Astrocyte (in vitro differentiated cells and primary cell): ENCODE results near the gene MEPE.

Source experiments
- EZH2 ChIP-seq: IDR thresholded peaks from 2 replicates; pipeline ENCODE4 v1.6.1; 2012; ENCODE audit warnings: mild to moderate bottlenecking, low read length, inconsistent platforms; ENCODE audit not compliant: insufficient read depth
- TF ChIP-seq, protein P1 (sequence below): IDR thresholded peaks from 2 replicates; pipeline ENCODE4 v1.5.1; 2011; ENCODE audit warnings: low read depth, mild to moderate bottlenecking, inconsistent platforms, low read length, moderate library complexity; ENCODE audit not compliant: insufficient read depth

DNA sequence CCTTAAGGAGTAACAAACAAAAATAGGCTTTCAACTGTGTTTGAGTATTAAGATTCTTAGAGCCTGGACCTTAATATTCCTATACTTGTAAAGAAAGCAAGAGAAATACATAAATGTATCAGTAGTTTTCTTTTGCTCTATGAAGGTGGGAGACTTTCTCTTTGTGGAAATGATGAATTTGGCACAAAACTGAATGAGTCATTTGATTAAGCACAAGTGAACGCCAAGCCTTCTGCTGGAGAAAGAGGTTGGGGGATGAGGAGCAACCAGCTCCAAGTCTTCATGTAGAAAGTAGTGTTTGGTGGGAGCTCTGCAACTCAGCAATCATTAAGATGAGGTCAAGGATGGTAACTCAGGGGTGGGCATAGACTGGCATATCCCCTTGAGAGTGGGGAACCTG, 49.6 kb downstream of the MEPE start:
- TF ChIP-seq, protein P1, sequence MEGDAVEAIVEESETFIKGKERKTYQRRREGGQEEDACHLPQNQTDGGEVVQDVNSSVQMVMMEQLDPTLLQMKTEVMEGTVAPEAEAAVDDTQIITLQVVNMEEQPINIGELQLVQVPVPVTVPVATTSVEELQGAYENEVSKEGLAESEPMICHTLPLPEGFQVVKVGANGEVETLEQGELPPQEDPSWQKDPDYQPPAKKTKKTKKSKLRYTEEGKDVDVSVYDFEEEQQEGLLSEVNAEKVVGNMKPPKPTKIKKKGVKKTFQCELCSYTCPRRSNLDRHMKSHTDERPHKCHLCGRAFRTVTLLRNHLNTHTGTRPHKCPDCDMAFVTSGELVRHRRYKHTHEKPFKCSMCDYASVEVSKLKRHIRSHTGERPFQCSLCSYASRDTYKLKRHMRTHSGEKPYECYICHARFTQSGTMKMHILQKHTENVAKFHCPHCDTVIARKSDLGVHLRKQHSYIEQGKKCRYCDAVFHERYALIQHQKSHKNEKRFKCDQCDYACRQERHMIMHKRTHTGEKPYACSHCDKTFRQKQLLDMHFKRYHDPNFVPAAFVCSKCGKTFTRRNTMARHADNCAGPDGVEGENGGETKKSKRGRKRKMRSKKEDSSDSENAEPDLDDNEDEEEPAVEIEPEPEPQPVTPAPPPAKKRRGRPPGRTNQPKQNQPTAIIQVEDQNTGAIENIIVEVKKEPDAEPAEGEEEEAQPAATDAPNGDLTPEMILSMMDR, result no peak
- no peak for TF ChIP-seq EZH2
